Stimulated activated CD4-positive, alpha-beta T cell treated with anti-CD3 and anti-CD28 coated beads, Interleukin-4, amount 100 ng/mL, for 48 hours (primary cell): Measurements from ENCODE around the gene TIGD1.
A peak's percentile ranks its signal among the peaks of the same experiment; 100 is the strongest.

ENCODE experiments used
- DNase-seq, 2 donors: peaks; one replicate each; pipeline ENCODE4 v3.0.0-alpha.2; 2020; ENCODE audit warnings: low read depth in 2 of 2

Gene TIGD1

GRCh38 chr2:232550354-232551249 lies at the start of gene TIGD1, which contains the start of gene EIF4E2:
TIGD1 (minus strand) TSS chr2:232550557; CDS start chr2:232549882, 675 bp downstream.
EIF4E2 (plus strand) TSS chr2:232550689; CDS start chr2:232550725, 36 bp downstream.
- peak; percentile 87 to 93 for DNase-seq

- DNase-seq = no peak
These were observed 47.9 kb upstream of the TIGD1 start for GRCh38 chr2:232598293-232598692.

GRCh38 chr2:232597362-232598079 lies 47.2 kb upstream of the TIGD1 start:
- no peak for DNase-seq

- DNase-seq = no peak
These were observed 43.6 kb upstream of the TIGD1 start for GRCh38 chr2:232593982-232594381.

- no peak for DNase-seq
These were observed 42.5 kb upstream of the TIGD1 start for GRCh38 chr2:232592772-232593395.

GRCh38 chr2:232588680-232589585 lies 38.6 kb upstream of the TIGD1 start:
- DNase-seq = no peak

- no peak for DNase-seq
These were observed 37.7 kb upstream of the TIGD1 start for GRCh38 chr2:232588031-232588430.

- no peak for DNase-seq
These were observed 37.2 kb upstream of the TIGD1 start for GRCh38 chr2:232587512-232587911.

- DNase-seq = no peak
These were observed 36.7 kb upstream of the TIGD1 start for GRCh38 chr2:232586943-232587505.

GRCh38 chr2:232584238-232584637 lies 33.9 kb upstream of the TIGD1 start:
- DNase-seq = no peak

GRCh38 chr2:232581725-232582124 lies 31.4 kb upstream of the TIGD1 start:
- no peak for DNase-seq

- no peak for DNase-seq
These were observed 30.3 kb upstream of the TIGD1 start for GRCh38 chr2:232580648-232580981.

GRCh38 chr2:232578626-232579025 lies 28.3 kb upstream of the TIGD1 start:
- no peak for DNase-seq

GRCh38 chr2:232577841-232578240 lies 27.5 kb upstream of the TIGD1 start:
- DNase-seq = no peak

- no peak for DNase-seq
These were observed 26.6 kb upstream of the TIGD1 start for GRCh38 chr2:232576995-232577394.

- no peak for DNase-seq
These were observed 25.0 kb upstream of the TIGD1 start for GRCh38 chr2:232575404-232575746.

GRCh38 chr2:232574674-232575403 lies 24.5 kb upstream of the TIGD1 start:
- no peak for DNase-seq

GRCh38 chr2:232573771-232574435 lies 23.5 kb upstream of the TIGD1 start:
- DNase-seq = no peak

GRCh38 chr2:232573042-232573441 lies 22.7 kb upstream of the TIGD1 start:
- DNase-seq = no peak

- DNase-seq = no peak
These were observed 20.7 kb upstream of the TIGD1 start for GRCh38 chr2:232571026-232571474.
